Breast epithelium (tissue), 3 donors: ENCODE results near the gene CHST2.

Experiments used
- CTCF ChIP-seq, 3 donors: fragments of 450-650 bp; IDR thresholded peaks; one replicate each; pipeline ENCODE4 v1.5.1; 2016 to 2017; ENCODE audit warnings: antibody characterized with exemption in 3 of 3, mild to moderate bottlenecking in 3 of 3, moderate library complexity in 3 of 3
- POLR2A ChIP-seq: fragments of 450-650 bp; IDR thresholded peaks from one replicate; pipeline ENCODE4 v1.6.1; 2016; ENCODE audit warnings: antibody characterized with exemption, mild to moderate bottlenecking, moderate library complexity
- POLR2AphosphoS5 ChIP-seq, 3 donors: sonication (generic); formaldehyde crosslinking; IDR thresholded peaks; one replicate each; pipeline ENCODE4 v1.6.1; 2017; ENCODE audit warnings: antibody characterized with exemption in 3 of 3

GRCh38 chr3:143137435-143138036, 18.0 kb downstream of the CHST2 start:
- TF ChIP-seq CTCF (IDR thresholded peaks at IDR 0.05) (no peak), POLR2AphosphoS5 (IDR thresholded peaks at IDR 0.05) (no peak), POLR2A (no peak)
